ENCODE measurements around the gene EPN2. TPM values are rescaled to one million over a fixed set of nuclear protein-coding genes. Genes with fewer than 3 reads are reported as not detected.

The EPN2 gene
- total RNA-seq, 1 donor from 2014 or later, result 14.2 TPM

DNA sequence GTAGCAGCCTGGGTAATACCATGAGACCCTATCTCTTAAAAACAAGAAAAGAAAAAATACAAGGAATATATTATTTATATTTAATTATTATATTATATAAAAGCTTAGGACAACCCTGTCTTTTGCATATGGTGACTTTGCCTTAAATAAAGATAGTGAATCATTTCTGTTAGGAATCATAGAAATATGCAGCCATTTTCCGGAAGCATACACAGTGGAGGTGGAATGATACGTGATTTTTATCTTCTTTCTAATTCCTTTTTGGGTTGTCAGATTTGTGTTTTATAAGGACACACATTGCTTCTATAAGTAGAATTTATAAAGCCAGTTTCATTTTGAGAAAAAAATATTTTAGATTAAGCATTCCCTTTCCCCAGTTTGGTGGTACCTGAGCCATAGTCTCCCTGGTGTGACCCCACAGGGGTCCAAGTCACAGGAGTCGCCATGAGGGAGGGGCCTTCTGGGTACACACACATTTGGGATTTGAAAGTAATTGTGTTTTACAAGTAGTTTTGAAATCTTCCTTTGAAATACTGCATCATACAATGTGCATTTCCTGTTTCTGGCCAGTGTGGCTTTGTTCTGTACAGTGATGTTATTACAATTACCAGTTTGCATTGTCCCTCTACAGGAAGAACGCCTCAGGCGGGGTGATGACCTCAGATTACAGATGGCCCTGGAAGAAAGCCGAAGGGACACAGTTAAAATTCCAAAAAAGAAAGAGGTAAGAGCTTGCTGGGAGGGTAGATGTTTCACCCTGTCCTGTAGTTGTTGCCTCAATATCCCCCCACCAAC lies 74.5 kb downstream of the EPN2 start:
- DNase-seq (ENCODE audit: low read depth), result no peak
- TF ChIP-seq, protein P1, sequence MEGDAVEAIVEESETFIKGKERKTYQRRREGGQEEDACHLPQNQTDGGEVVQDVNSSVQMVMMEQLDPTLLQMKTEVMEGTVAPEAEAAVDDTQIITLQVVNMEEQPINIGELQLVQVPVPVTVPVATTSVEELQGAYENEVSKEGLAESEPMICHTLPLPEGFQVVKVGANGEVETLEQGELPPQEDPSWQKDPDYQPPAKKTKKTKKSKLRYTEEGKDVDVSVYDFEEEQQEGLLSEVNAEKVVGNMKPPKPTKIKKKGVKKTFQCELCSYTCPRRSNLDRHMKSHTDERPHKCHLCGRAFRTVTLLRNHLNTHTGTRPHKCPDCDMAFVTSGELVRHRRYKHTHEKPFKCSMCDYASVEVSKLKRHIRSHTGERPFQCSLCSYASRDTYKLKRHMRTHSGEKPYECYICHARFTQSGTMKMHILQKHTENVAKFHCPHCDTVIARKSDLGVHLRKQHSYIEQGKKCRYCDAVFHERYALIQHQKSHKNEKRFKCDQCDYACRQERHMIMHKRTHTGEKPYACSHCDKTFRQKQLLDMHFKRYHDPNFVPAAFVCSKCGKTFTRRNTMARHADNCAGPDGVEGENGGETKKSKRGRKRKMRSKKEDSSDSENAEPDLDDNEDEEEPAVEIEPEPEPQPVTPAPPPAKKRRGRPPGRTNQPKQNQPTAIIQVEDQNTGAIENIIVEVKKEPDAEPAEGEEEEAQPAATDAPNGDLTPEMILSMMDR (conservative IDR thresholded peaks at IDR 0.05; ENCODE audit: low read depth, low read length), result no peak
- no peak overlapping the region for H3K4me3 ChIP-seq (ENCODE audit: low read depth, low read length)

DNA sequence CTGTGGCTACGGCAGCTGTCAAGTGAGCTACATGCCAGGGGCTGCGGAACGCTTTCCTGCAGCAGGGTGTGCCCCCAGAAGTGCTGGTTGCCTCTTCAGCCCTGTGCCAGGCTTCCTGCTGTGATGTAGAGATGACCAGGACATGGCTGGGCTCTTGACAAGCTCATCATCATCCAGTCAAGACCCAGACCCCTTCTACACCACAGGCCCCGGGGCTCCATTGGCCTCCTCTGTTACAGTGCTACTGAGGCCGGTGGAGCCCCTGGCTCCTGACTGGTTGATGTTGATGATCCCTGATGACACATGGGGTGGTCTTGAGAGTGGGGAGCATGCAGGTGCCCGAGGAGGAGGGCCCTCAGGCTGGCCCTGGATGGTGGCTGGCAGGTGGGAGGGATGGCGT lies 75.2 kb downstream of the EPN2 start:
- H3K4me3 ChIP-seq (ENCODE audit: low read depth, low read length), result no peak overlapping the region
- DNase-seq (ENCODE audit: low read depth), result no peak
- TF ChIP-seq, protein P1 (conservative IDR thresholded peaks at IDR 0.05; ENCODE audit: low read depth, low read length), result no peak

DNA sequence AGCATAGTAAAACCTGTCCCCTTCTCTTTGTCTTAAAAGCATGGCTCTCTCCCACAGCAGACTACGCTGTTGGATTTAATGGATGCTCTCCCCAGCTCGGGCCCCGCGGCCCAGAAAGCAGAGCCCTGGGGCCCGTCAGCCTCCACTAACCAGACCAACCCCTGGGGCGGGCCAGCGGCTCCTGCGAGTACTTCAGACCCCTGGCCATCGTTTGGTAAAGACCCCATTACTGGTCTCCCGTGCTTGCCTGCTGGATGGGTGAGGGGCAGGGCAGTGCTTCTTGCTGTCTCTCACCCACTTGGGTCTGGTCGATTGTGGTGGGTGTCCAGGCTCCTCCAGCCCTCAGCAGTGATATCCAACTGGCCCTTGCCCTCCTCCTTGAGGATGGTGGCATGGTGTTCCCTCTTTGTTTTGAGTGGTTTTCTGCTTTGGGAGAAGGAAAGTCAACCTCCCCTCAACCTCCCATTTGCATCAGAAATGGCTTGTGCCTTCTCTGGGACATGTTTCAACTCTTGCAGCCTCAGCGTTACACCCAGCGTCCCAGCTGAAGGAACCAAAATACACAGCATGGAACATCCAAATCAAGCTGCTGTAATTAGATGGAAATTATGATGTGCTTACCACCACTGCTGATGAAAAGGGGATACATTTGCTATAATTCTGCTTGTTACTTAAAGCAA lies 76.0 kb downstream of the EPN2 start:
- no peak overlapping the region for H3K4me3 ChIP-seq (ENCODE audit: low read depth, low read length)
- TF ChIP-seq, protein P1 (conservative IDR thresholded peaks at IDR 0.05; ENCODE audit: low read depth, low read length), result no peak
- DNase-seq (ENCODE audit: low read depth), result no peak

DNA sequence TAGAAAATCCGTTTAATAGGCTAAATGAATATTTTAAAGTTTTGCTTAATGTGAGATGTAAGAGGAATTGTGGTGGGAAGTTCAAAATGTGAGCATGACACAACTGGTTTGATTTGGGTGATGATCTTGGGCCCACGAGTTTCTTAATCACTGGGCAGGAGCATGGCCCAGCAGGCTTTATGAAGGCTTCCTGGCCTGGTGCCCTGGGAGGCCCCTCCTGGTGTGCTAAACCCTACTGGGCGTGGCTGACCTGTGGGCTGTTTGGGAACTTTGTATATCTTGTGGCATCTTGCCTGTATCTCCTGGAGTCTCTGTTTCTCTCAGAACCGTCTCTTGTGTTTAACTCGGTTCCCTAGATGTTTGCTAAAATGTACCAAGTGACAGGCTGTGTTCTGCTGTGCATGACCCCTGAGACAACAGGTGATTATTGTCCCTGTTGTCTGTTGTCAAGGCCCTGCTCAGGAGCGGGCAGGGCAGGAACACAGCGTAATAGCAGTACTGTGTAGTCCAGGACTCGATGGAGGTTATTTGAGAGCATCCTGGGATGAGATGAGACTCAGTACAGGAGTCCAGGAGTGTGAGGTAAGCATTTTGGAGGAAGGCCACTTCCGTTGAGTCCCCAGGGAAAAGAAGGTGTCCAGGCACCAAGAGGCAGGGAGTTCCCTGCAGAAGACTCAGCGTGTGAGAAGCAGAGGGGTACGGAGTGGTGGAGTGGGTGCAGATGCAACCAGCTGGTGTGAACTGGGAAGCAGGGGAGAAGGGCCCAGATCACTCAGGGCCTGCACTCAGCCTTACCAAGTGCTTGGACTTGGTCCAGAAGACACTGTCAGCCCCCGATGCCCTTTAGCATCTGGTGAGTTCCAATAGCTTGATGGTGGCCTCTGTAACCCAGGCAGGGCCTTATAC lies 76.8 kb downstream of the EPN2 start:
- TF ChIP-seq, protein P1 (conservative IDR thresholded peaks at IDR 0.05; ENCODE audit: low read depth, low read length), result no peak
- DNase-seq (ENCODE audit: low read depth), result no peak
- H3K4me3 ChIP-seq (ENCODE audit: low read depth, low read length), result no peak overlapping the region

DNA sequence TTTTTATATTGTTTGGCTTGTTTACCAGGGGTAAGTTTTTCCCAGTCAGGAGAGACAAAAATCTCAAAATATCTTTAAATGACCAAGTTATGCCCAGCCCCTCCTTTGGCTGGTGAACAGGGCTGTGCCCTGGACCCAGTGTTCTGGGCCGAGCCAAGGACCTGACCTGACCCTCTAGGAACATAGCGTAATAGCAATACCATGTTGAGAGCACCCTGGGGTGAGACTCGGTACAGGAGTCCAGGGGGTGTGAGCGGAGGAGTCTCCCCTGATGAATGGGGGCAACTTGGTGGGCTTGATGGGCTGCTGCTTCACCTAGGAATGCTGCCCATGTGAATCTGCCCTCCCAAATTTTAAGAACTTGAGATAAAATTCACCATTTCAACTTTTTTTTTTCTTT lies 77.9 kb downstream of the EPN2 start:
- no peak overlapping the region for H3K4me3 ChIP-seq (ENCODE audit: low read depth, low read length)
- DNase-seq (ENCODE audit: low read depth), result no peak
- TF ChIP-seq, protein P1 (conservative IDR thresholded peaks at IDR 0.05; ENCODE audit: low read depth, low read length), result no peak

DNA sequence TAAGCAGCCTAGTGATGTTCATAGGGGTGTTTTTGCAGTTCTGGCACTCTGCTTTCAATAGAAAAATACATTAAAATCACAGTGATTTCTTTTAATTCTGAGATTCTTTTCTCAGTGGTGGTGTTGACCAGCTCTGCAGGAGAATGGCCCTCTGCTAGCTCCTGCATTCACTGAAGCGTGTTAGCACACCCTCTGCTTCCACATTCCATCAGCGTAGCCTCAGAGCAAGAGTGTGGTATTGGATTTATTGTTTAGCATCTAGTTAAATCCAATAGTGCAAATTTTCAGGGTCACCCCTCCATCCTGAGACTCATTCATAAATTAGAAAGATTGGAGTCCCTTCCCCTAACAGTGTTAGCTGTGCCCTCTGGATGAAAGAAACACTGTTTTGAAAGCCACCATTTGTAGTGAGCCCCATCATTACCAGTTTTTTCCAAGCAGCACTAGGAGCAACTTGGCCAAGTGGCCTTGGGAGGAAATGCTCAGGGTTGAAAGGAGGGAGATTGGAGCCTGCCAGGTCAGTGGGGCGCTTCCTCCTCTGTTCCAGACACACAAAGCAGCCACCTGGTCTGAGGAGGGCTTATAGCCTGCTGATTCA lies 79.7 kb downstream of the EPN2 start:
- DNase-seq (ENCODE audit: low read depth), result peak; percentile 54
- no peak overlapping the region for H3K4me3 ChIP-seq (ENCODE audit: low read depth, low read length)
- TF ChIP-seq, protein P1 (conservative IDR thresholded peaks at IDR 0.05; ENCODE audit: low read depth, low read length), result no peak

Measured in epithelial cell of proximal tubule (primary cell).